A673 (cell line): Measurements from ENCODE around the gene CHRNG. TPM values are rescaled to one million over a fixed set of nuclear protein-coding genes. Genes with fewer than 3 reads are reported as not detected.

Source experiments
- BruUV-seq: library from RNA; stranded (reverse); fragments of 400-500 nt; replicated peaks from 2 replicates; lab custom pipeline; 2021; lab: Mats Ljungman, UMichigan
- CTCF ChIA-PET: fragments of 300-600 bp; sonication (Branson Sonifier 250); formaldehyde crosslinking; loops from one replicate; lab custom pipeline; 2022; ENCODE audit warnings: antibody characterized with exemption; lab: Charles Lee
- POLR2A ChIA-PET: fragments of 300-600 bp; sonication (Branson Sonifier 250); formaldehyde crosslinking; loops from one replicate; lab custom pipeline; 2022; ENCODE audit warnings: antibody characterized with exemption; ENCODE audit not compliant: low non-redundant PET; lab: Charles Lee
- DNase-seq: peaks from one replicate; pipeline ENCODE4 v3.0.0-alpha.2; 2015; ENCODE audit warnings: low spot score
- H3K27ac ChIP-seq: fragments of 200-600 bp; sonication (generic); 2 replicates; pipeline ENCODE4 v1.5.1; 2016; ENCODE audit warnings: mixed run types, low read depth, mild to moderate bottlenecking, mixed read lengths, antibody characterized with exemption, low read length; ENCODE audit not compliant: poor library complexity, severe bottlenecking
- H3K27me3 ChIP-seq: fragments of 200-600 bp; sonication (generic); replicated peaks from 2 replicates; pipeline ENCODE4 v1.6.1; 2017; ENCODE audit warnings: mixed run types, low read depth, mild to moderate bottlenecking, mixed read lengths, antibody characterized with exemption, low read length; ENCODE audit not compliant: insufficient read depth, poor library complexity
- H3K36me3 ChIP-seq: fragments of 200-600 bp; sonication (generic); 2 replicates; pipeline ENCODE4 v1.6.1; 2016; ENCODE audit warnings: mixed run types, mild to moderate bottlenecking, mixed read lengths, antibody characterized with exemption, low read length; ENCODE audit not compliant: insufficient read depth, poor library complexity, severe bottlenecking
- H3K4me1 ChIP-seq: fragments of 200-600 bp; sonication (generic); 2 replicates; pipeline ENCODE4 v1.6.1; 2017; ENCODE audit warnings: mixed run types, mild to moderate bottlenecking, mixed read lengths, antibody characterized with exemption, low read length; ENCODE audit not compliant: insufficient read depth, poor library complexity, severe bottlenecking
- H3K4me3 ChIP-seq: fragments of 200-600 bp; sonication (generic); 2 replicates; pipeline ENCODE4 v1.5.1; 2016; ENCODE audit warnings: low read depth, mixed run types, mild to moderate bottlenecking, mixed read lengths, low read length; ENCODE audit not compliant: poor library complexity, severe bottlenecking
- H3K9me3 ChIP-seq: fragments of 200-600 bp; sonication (generic); 2 replicates; pipeline ENCODE4 v1.6.1; 2016; ENCODE audit warnings: mixed run types, low read depth, mild to moderate bottlenecking, mixed read lengths, antibody characterized with exemption, low read length; ENCODE audit not compliant: poor library complexity, severe bottlenecking
- EZH2 ChIP-seq: fragments of 200-600 bp; sonication (generic); IDR thresholded peaks from 2 replicates; pipeline ENCODE4 v1.6.1; 2017; ENCODE audit warnings: borderline replicate concordance, low read depth, mild to moderate bottlenecking, mixed read lengths, antibody characterized with exemption, low read length; ENCODE audit not compliant: poor library complexity, severe bottlenecking
- intact Hi-C: fragments of 100-400 bp; cut with micrococcal nuclease; formaldehyde crosslinking; loops from one replicate; pipeline ENCODE4 v1.10.0; 2022; ENCODE audit not compliant: unreplicated experiment
- total RNA-seq: library from RNA; stranded (reverse); gene quantifications from 2 replicates; pipeline ENCODE4 v1.2.3, GENCODE V29; 2021
- TF ChIP-seq, protein P1 (sequence below): fragments of 300-800, 200-600 bp; sonication (generic); conservative IDR thresholded peaks from 2 replicates; pipeline ENCODE4 v1.5.1; 2017; ENCODE audit warnings: low read depth, mild to moderate bottlenecking, antibody characterized with exemption, low read length, moderate library complexity, mixed read lengths

The CHRNG gene
- total RNA-seq, 1 experiment from 2014 or later: not detected

DNA sequence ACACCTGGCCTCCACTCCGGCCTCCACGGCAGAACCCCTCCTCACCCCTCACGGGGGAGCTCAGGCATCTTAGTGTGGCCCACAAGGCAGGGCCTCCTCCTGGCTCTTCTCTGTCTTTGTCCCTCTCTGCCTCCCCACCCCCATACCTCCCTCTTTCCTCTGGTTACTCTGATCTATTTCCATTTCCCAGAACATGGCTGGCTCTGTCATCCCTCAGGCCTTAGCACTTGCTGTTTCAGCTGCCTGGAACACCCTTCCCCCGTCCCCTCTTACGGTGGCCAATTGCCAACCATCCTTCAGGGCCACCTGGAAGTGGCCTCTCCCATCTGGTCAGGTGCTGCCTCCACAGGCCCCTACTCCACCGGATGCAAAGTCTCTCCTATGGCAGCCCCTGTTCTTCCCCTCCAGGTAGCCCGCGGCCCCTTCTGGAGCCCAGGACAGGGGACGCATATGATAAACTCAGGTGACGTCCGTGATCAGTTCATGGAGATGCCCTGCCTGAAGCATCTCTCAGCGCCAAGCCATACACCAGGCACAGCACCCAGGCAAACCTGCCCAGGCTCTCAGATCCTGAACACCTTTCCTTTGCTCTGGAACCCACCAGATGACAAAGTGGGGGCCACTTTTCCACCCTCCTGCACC is 48.2 kb upstream of the CHRNG start:
- CTCF ChIA-PET: no interaction called here
- peaks cover 27% of the 10 kb centered on the region for H3K27me3 ChIP-seq
- no peaks in the 10 kb centered on the region for H3K4me1 ChIP-seq
- H3K9me3 ChIP-seq: no peaks in the 10 kb centered on the region
- DNase-seq: no peak
- H3K36me3 ChIP-seq: no peaks in the 10 kb centered on the region
- TF ChIP-seq EZH2: no peak
- TF ChIP-seq, protein P1, sequence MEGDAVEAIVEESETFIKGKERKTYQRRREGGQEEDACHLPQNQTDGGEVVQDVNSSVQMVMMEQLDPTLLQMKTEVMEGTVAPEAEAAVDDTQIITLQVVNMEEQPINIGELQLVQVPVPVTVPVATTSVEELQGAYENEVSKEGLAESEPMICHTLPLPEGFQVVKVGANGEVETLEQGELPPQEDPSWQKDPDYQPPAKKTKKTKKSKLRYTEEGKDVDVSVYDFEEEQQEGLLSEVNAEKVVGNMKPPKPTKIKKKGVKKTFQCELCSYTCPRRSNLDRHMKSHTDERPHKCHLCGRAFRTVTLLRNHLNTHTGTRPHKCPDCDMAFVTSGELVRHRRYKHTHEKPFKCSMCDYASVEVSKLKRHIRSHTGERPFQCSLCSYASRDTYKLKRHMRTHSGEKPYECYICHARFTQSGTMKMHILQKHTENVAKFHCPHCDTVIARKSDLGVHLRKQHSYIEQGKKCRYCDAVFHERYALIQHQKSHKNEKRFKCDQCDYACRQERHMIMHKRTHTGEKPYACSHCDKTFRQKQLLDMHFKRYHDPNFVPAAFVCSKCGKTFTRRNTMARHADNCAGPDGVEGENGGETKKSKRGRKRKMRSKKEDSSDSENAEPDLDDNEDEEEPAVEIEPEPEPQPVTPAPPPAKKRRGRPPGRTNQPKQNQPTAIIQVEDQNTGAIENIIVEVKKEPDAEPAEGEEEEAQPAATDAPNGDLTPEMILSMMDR: no peak
- intact Hi-C loops: no loop called here
- no peak overlapping the region for H3K27ac ChIP-seq
- POLR2A ChIA-PET: no interaction called here
- no peak overlapping the region for H3K4me3 ChIP-seq
- no TSS peak for BruUV-seq

DNA sequence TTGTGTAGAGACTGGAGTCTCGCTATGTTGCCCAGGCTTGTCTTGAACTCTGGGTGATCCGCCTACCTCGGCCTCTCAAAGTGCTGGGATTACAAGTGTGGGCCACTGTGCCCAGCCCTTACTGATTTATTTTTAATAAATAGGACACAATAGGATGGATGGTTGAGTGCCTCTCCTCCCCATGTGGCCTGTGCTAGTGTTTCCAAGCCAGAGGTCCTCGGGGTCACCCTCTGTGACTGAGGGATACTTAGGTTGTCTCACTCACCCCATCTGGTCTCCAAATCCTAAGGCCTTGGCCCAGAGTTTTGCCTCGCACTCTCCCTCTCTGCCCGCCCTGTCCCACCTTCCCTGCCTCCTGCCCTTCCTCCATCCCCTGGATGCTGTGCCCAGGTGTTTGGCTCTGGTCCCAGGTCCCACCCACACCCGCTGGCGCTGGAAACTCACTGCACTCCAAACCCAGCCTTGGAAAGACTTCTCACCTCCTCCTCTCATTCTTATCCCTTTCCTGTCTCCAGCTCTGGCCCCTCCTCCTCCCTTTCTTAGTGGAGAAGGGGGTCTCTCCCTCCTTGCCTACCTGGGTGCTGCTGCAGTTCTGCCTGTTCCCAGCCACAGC is 47.1 kb upstream of the CHRNG start:
- TF ChIP-seq, protein P1: no peak
- TF ChIP-seq EZH2: no peak
- ChIA-PET POLR2A (no interaction called here), CTCF (no interaction called here)
- Histone ChIP-seq H3K36me3 (no peaks in the 10 kb centered on the region), H3K9me3 (no peaks in the 10 kb centered on the region), H3K27ac (no peak overlapping the region), H3K4me3 (no peak overlapping the region), H3K4me1 (no peaks in the 10 kb centered on the region), H3K27me3 (peaks cover 16% of the 10 kb centered on the region)
- intact Hi-C loops: no loop called here
- DNase-seq: no peak
- no TSS peak for BruUV-seq

DNA sequence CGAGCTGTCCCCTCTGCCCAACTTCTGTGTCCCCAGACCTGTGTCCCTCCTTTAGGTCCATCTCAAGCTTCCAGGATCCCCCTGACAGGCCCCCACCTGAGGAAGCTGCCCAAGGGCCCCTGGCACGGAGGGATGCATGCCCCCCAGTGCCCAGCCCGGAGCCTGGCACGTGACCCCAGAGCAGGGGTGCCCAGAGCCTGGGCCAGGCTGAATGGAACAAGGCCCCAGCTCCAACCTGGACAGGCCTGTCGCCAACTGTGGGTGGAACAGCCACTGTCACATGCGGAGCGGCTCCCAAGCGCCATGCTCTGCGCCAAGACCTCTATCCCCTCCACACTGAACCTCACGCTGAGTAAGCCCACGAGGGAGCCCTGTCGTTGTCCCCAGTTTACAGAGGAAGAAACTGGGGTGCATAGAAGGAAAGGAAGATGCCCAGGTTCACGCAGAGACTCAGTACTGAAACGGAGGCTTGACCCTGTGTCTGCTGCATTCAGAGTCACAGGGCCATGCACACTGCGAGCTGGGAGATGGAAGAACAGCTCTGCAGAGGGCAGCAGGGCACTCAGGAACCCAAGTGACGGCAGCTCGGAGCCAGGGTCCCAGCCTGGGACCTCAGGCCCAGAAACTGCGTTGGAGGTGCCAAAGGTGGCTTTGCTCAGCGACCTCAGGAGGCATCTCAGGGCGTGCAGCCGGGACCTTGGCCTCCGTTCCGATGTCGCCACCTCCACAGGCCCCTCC is 46.4 kb upstream of the CHRNG start:
- ChIA-PET CTCF (interaction anchor here (0.6 kb wide), 1 partner anchor 1320 kb away, joined by 3 read pairs; no protein-coding TSS in a partner anchor), POLR2A (no interaction called here)
- Histone ChIP-seq H3K4me3 (no peak overlapping the region), H3K4me1 (no peaks in the 10 kb centered on the region), H3K36me3 (no peaks in the 10 kb centered on the region), H3K27me3 (peaks cover 10% of the 10 kb centered on the region), H3K27ac (no peak overlapping the region), H3K9me3 (no peaks in the 10 kb centered on the region)
- intact Hi-C loops: no loop called here
- no peak for DNase-seq
- no TSS peak for BruUV-seq
- TF ChIP-seq, protein P1: no peak
- TF ChIP-seq EZH2: no peak
